ENCODE measurements around the gene CHST14.

The CHST14 gene

GRCh38 chr15:40468898-40469331, 1.9 kb upstream of the CHST14 start:
- Histone ChIP-seq H3K4me3 (ENCODE audit: low read depth, low read length) (no peak overlapping the region), H3K36me3 (peaks cover 34% of the 10 kb centered on the region), H3K27me3 (ENCODE audit: insufficient read depth, low read depth, severe bottlenecking) (no peaks in the 10 kb centered on the region), H3K9me3 (ENCODE audit: severe bottlenecking) (no peaks in the 10 kb centered on the region), H3K27ac (no peak overlapping the region; the same call in 1 of the 2 replicates)
- TF ChIP-seq CTCF (IDR thresholded peaks at IDR 0.05; ENCODE audit: low read depth, low read length): no peak
- no peak for DNase-seq

- Histone ChIP-seq H3K9me3 (ENCODE audit: severe bottlenecking) (no peaks in the 10 kb centered on the region), H3K27ac (peak overlapping the region; percentile 81), H3K4me3 (ENCODE audit: low read depth, low read length) (peak overlapping the region; percentile 46), H3K36me3 (peaks cover 24% of the 10 kb centered on the region), H3K27me3 (ENCODE audit: insufficient read depth, low read depth, severe bottlenecking) (no peaks in the 10 kb centered on the region)
- TF ChIP-seq CTCF (IDR thresholded peaks at IDR 0.05; ENCODE audit: low read depth, low read length): no peak
- no peak for DNase-seq
Measured at GRCh38 chr15:40469776-40470390, 901 bp upstream of the CHST14 start.

- TF ChIP-seq CTCF (IDR thresholded peaks at IDR 0.05; ENCODE audit: low read depth, low read length): no peak
- H3K27me3 ChIP-seq (ENCODE audit: insufficient read depth, low read depth, severe bottlenecking): no peaks in the 10 kb centered on the region
- peak overlapping the region; percentile 86 for H3K4me3 ChIP-seq (ENCODE audit: low read depth, low read length)
- H3K36me3 ChIP-seq: peaks cover 13% of the 10 kb centered on the region
- DNase-seq: no peak
- peak overlapping the region; percentile 91 for H3K27ac ChIP-seq
- H3K9me3 ChIP-seq (ENCODE audit: severe bottlenecking): no peaks in the 10 kb centered on the region
Measured at GRCh38 chr15:40471105-40471807, 472 bp downstream of the CHST14 start.

GRCh38 chr15:40471808-40472150, 995 bp downstream of the CHST14 start:
- Histone ChIP-seq H3K27ac (peak overlapping the region; percentile 91), H3K36me3 (peaks cover 9% of the 10 kb centered on the region), H3K27me3 (ENCODE audit: insufficient read depth, low read depth, severe bottlenecking) (no peaks in the 10 kb centered on the region), H3K9me3 (ENCODE audit: severe bottlenecking) (no peaks in the 10 kb centered on the region), H3K4me3 (ENCODE audit: low read depth, low read length) (peak overlapping the region; percentile 86)
- no peak for DNase-seq
- TF ChIP-seq CTCF (IDR thresholded peaks at IDR 0.05; ENCODE audit: low read depth, low read length): no peak

- H3K9me3 ChIP-seq (ENCODE audit: severe bottlenecking): no peaks in the 10 kb centered on the region
- DNase-seq: no peak
- H3K4me3 ChIP-seq (ENCODE audit: low read depth, low read length): peak overlapping the region; percentile 86
- TF ChIP-seq CTCF (IDR thresholded peaks at IDR 0.05; ENCODE audit: low read depth, low read length): no peak
- H3K36me3 ChIP-seq: peaks cover 5% of the 10 kb centered on the region; the same call in 1 of the 2 replicates
- no peaks in the 10 kb centered on the region for H3K27me3 ChIP-seq (ENCODE audit: insufficient read depth, low read depth, severe bottlenecking)
- peak overlapping the region; percentile 91; the same call in 1 of the 2 replicates for H3K27ac ChIP-seq
Measured at GRCh38 chr15:40472171-40472727, 1.5 kb downstream of the CHST14 start.
